GM18519 (cell line): ENCODE results near the gene MXD3.
"Not testable (repeated sequence)": the region's sequence is repeated elsewhere in the genome, so short reads cannot be mapped to it uniquely, and the experiment has no call there.

ENCODE experiments used
- ATAC-seq: cut with Tn5 transposase; IDR thresholded peaks from one replicate; pipeline ENCODE4 v1.9.1; 2021; ENCODE audit warnings: mild to moderate bottlenecking, moderate library complexity; ENCODE audit not compliant: unreplicated experiment, low FRiP score

MXD3 gene, protein sequence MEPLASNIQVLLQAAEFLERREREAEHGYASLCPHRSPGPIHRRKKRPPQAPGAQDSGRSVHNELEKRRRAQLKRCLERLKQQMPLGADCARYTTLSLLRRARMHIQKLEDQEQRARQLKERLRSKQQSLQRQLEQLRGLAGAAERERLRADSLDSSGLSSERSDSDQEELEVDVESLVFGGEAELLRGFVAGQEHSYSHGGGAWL

DNA sequence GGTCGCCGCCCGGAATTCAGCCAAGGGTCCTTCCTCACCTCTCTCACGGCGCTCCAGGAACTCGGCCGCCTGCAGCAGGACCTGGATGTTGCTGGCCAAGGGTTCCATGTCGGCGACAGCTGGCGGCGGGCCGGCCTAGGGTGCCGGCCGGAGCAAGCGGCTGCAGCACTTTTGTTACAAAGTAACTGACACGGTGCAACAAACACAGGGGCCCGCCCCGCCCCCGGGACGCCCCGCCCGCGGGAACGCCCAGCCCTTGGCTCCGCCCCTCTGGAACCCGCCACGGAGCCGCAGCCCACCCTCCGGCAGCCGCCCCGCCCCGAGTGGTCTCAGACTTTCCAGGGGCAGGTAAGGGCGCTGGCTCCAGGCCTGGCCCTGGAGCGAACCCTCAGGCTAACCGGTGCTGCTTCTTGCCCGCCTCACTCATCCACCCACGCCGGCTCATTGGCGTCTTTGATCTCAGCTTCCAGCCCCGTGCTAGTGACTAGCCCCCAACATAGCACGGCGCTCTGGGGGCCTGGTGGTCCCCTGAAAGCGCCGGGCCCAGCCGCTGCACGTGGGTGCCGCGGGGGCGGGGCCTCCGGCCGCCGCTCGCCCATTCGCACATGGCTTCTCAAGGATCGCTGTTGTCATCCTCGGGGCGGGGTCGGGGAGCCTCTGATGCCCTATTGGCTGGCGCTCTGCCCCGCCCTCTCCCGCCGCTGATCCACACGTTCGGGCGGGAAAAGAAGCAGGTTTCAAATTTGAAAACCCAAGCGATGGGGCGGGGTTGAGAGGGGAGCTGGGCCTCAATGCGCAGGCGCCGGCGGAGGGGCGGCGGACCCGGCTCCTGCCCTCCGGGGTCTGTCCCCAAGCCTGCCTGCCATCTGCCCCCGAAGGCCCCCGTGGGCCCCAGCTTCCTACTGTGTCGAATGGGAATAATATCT lies at the start of gene MXD3:
MXD3 (minus strand) TSS at position 176 of the 926 bp plus-strand sequence; CDS start at position 108, 68 bp downstream.
- ATAC-seq: peak; percentile 54

DNA sequence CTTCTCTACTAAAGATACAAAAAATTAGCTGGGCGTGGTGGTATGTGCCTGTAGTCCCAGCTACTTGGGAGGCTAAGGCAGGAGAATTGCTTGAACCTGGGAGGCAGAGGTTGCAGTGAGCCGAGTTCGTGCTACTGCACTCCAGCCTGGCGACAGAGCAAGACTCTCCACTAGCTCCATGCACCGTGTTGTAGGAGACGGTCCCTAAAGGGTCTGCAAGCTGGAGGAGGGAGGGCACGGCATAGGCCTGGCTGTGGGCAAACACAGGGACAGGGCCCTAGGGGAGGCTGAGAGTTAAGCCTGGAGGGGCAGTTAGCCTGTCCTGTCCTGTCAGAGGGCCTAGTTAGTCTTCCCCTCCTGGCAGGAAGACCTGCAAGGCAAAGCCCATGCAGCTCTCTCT lies 49.0 kb upstream of the MXD3 start:
- ATAC-seq: not testable (repeated sequence)

DNA sequence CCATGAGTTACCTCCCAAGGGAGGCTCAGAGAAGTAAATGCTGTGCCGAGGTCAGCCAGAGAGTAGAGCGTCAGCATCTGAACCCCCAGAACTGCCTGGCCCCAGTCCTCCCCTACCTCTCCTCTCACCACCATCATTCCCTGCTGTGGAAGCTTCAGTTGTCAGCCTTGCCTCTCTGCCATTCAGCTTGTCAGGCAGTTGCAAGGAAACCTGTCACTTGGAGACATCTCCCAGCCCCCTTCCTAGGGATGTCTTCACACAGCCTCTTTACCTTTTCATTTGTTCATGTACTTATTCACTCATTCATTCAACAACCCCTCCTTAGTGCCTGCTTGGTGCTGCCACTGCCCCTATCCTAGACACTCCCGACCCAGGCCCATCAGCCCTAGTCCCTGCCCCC lies 48.2 kb upstream of the MXD3 start:
- no peak for ATAC-seq

GRCh38 chr5:177359451-177359851 lies 47.8 kb upstream of the MXD3 start:
- no peak for ATAC-seq

- ATAC-seq: no peak
These were observed 46.7 kb upstream of the MXD3 start for GRCh38 chr5:177358370-177358819.

DNA sequence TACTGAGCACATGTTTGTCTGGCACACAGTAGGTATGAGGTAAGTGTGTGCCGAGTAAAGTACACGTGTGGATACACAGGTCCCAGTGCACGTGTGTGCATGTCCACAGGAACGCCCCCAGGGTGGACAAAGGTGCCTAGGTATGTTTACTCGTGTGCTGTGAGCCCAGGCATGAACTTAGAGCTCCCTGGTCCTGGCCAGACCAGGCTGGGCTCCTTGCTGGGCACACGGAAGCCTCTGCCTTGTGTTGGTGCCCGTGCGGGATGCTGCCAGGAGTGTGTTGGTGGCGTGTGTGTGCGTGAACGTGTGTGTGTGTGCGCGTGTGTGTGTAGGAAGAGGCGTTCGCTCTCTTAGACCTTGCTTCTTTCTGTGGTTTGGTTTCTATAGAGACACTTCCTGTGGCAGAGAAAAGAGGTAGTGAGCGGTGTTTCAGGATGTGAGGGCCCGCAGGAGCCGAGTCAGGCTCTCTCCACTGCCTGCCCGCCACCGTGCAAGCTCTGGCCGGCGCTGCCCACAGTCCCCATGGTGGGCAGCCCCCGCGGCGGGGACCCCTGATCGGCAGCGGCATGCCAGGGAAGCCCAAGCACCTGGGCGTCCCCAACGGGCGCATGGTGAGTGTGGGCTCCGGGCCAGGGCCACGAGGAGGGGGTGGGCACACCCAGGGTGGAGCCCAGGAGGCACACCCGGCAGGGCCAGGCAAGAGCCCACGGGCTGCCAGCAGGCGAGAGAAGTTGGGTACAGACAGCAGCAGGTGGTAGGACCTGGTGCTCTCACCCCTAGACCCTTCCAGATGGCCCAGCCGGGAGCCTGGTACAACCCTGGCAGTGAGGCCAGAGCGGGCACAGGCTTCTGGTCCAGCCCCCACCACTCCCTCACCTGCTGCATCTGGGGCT lies 46.0 kb upstream of the MXD3 start, which contains the start of gene RGS14:
RGS14 (plus strand) TSS at position 466 of the 893 bp plus-strand sequence; CDS start at position 567, 101 bp downstream.
- ATAC-seq: peak; percentile 83

DNA sequence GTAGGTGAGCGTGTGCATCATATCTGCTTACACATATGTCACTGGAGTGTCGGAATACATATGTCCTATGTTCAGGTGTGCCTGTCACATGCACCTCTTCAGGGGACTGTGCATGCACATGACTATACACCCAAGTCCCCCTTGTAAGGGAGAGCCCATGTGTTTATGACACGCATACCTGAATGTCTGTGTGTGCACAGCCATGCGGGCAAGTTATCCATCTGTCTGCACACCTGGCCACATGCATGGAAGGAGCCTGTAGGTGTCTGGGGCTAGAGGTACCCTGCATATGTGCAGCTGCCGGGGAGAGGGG lies 45.4 kb upstream of the MXD3 start:
- ATAC-seq: no peak

DNA sequence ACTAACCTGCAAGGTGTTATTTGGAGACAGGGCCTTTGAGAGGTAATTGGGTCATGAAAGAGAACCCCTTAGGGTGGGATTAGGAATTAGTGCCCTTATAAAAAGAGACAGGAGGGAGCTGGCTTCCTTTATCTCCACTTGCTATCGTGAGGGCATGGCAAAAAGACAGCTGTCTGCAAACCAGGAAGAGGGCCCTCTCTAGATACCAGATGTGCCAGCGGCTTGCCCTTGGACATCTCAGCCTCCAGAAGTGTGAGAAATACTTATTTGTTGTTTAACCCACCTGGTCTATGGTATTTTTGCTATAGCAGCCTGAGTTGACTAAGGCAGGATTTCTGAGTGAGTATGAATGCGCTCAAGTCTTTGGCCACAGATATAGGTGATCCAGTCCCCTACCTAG lies 45.0 kb upstream of the MXD3 start:
- ATAC-seq: no peak

GRCh38 chr5:177355868-177356168 lies 44.1 kb upstream of the MXD3 start:
- no peak for ATAC-seq

DNA sequence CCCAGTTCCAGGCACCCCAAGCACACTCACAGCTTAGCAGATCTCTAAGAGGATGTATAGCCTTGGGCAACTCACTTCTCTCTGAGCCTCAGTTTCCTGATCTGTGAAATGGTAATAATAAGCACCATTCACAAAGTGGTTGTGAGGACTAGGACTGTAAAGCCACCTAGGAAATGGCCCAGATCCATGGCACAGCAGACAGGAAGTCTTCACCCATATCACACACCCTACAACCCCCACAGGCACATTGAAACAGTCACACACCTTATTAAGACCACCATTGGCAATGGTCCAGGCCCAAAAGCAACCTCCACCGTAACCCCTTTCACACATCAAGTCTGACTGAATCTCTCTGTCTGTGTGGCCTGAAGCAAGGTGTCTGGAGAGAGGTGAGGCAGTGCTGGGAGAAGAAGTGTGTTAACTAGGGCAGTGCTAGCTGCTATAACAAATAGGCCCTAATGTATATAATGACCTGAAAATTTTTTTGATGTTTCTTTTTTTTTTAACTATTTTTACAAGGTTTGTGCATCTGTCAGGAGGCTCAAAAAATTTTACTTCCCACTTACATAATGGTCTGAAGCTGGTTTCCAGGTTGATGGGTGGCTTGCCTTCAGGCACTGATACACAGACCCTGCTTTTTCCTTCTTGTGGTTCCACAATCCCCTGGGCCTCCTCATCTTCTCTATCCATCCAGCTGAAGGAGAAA lies 43.6 kb upstream of the MXD3 start:
- ATAC-seq: no peak

GRCh38 chr5:177354711-177355110 lies 43.0 kb upstream of the MXD3 start:
- no peak for ATAC-seq

GRCh38 chr5:177354256-177354655 lies 42.6 kb upstream of the MXD3 start:
- ATAC-seq: no peak

DNA sequence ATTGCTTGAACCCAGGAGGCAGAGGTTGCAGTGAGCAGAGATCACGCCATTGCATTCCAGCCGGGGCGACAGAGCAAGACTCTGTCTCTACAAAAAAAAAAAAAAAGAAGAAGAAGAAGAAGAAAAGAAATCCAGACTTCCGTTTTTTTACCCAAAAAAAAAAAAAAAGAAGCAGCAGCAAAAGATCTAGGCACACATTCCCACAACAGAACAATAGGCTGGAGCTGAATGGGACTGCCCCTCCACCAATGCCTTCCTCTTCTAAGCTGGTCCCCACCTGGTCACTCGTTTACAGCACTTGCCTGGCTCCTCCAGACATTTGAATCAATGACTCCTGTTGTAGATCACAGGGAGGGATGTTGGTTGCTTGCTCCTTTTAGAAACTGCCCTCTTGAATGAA lies 41.4 kb upstream of the MXD3 start:
- no peak for ATAC-seq

DNA sequence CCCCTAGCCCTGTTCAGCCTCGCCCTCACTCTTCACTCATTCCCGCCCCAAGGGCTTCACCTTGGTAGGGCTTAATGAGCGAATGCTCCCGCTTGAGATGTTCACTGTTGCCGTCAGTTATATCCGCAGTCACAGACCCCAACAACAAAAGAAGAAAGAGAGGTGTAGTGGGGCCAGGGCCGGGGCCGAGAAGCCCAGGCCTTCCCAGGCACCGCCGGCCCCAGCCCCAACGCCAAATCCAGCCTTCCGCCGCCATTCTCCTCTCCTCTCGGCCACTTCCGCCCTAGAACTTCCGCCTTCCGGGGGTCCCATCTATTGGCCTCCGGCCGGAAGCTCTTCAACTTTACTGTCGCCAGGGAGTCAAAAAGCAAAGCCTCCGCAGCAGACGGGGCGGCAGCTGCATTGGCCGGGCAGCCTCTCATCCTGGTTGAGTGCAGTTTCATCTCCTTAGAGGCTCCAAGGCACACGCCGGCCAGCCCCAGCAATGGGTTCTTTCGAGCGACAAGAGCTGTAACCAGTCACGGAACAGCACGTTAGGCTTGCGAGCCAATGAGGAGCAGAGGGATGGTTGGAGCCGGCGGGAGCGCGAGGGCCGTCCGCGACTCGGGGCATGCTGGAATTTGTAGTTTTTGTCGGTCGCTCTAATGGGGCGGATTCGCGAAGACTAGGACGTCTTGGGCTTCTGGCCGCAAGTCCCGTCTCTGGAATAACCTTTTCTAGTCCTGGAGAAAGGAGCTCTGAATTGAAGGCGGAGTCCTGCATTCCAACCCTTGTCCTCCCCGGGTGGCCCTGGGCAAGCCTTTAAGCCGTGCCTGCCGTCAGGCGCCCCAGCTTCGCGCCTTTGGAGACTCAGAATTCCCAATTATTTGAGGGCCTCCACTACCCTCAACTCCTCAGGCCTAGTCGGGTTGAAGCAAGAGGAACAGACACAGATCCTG lies 40.0 kb upstream of the MXD3 start, which contains the start of gene LMAN2:
LMAN2 (minus strand) TSS at position 277 of the 938 bp plus-strand sequence; CDS start at position 256, 21 bp downstream.
- ATAC-seq: peak; percentile 81

DNA sequence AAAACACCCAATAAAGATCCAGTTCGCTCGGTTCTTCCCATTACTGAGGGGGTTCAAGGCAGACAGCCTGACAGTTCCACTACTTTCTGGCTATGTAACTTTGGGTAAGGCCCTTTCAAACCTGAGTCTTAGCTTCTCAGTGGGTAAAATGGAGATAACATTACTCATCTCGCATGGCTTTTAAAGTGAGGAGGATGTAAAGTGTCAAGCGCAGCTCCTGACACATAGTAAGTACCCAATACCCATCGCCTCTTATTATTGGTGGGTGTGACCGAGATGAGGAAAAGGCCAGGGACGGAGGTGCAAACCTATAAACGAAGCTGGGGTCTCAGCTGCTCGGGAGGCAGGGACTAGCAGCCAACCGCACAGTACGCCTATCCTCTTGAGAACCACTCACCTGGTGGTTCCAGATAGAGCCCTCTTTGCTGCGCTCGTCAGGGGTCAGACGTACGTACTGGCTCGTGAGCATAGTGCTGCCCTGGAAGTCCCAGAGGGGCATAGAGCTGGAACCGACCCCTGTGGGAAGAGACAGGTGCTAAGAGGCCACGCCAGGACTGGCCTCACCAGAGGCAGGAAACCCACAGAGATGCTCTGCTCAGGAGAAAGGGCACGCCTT lies 39.2 kb upstream of the MXD3 start:
- ATAC-seq: no peak

DNA sequence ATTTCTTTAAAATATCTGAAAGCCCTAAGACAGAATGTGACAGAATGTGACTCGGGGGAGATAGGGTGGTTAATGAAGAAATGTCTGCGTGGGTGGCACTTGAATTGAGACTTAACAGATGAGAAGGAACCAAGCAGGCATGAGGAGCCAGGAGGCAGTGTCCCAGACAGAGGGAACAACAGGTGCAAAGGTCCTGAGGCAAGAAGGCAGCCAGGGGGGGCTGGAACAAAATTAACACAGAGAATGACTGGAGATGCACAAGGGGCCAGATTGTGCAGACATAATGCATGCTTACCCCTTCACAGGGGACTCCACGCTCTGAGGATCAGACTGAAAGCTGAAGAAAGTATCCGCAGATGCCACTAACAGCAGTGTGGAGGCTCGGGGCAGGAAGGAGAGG lies 38.1 kb upstream of the MXD3 start:
- no peak for ATAC-seq

DNA sequence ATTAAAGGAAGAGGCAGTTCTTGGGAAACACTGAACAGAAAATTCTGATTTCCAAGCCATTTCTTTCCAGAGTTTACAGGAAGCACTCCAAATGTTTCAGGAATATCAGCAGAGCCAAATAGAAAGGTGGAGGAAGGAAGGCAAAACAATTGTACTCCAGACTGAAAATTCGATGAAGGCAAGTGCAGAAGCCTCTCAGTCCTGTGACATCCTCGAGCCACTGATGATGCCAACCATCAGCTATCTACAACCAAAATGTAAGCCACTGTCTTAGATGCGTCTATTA lies 37.6 kb upstream of the MXD3 start:
- no peak for ATAC-seq

DNA sequence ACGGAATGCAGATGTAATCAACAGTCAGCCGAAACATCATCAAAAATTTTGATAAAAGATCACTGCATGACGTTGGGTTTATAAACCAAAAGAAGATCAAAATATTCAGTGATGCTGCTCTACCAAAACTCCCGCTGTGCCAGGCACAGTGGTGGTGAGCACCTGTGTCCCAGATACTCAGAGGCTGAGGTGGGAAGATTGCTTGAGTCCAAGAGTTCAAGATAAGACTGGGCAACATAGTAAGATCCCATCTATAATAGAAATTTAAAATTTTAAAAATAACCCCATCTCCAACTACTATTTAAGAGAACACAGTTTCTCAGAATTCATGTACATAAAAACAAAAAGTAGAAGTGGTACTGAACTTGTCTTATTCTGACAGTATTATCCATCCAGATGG lies 36.0 kb upstream of the MXD3 start:
- no peak for ATAC-seq

DNA sequence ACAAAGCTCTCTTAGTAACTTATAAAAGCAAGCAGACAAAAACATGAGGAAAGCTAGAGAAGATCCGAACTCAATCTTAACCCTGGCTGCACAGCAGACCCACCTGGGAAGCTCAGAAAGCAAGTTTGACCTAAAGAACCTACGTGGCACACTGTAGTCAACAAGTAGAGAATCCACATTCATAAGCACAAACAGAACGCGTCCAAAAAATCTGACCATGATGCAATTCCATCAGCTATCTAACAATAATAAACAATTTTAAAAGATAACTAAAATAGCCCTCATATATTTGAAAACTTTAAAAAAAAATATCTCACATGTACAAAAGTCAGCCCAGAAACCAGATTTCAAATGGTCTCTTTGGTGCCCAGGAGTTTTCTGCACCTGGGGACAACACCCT lies 35.1 kb upstream of the MXD3 start:
- ATAC-seq: no peak
